ENCODE measurements around the gene FADS3. TPM values are rescaled to one million over a fixed set of nuclear protein-coding genes. Genes with fewer than 3 reads are reported as not detected.
A peak's percentile ranks its signal among the peaks of the same experiment; 100 is the strongest.

Gene FADS3
- total and polyA plus RNA-seq, 2 of the 13 experiments (the other 11 are each of a cell fraction or from before 2014, with no cell fraction given) = 13.4 to 23.2 TPM

DNA sequence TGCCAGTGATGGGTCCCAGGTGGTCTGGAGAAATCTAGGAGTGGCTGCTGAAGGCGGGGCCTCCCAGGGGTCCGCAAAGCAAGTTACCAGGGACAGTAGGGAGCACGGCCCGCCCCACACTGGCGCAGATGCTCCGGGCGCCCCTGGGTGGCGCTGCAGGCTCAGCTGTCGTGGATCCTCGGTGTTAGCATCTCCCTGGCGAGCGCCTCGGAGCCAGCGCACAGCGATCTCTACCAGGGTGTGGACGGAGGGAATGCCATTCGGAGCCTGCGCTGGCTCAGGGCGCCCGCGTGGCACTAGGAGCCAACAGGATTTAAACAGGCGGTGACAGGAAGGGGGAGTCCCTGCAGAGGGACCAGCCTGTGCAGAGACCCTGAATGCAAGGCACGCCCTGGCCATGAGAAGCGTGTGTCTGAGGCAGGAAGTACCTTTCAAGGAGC, 20.2 kb downstream of the FADS3 start (continued):
- TF ChIP-seq, protein P1, sequence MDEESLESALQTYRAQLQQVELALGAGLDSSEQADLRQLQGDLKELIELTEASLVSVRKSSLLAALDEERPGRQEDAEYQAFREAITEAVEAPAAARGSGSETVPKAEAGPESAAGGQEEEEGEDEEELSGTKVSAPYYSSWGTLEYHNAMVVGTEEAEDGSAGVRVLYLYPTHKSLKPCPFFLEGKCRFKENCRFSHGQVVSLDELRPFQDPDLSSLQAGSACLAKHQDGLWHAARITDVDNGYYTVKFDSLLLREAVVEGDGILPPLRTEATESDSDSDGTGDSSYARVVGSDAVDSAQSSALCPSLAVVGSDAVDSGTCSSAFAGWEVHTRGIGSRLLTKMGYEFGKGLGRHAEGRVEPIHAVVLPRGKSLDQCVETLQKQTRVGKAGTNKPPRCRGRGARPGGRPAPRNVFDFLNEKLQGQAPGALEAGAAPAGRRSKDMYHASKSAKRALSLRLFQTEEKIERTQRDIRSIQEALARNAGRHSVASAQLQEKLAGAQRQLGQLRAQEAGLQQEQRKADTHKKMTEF (CRISPR knock-in tag; IDR thresholded peaks at IDR 0.05) = peak; percentile 36; the same call in 1 of the 2 replicates

- peaks cover 0 to under 1% of the 10 kb centered on the region in 2 experiments; a peak in 2 of 5 replicates for H3K36me3 ChIP-seq (replicated peaks in 1 of 2; ENCODE audit: control insufficient read depth in 1 of 2, insufficient read depth in 2 of 2, low read length in 2 of 2)
- H3K9me3 ChIP-seq (ENCODE audit: low read length) = no peaks in the 10 kb centered on the region
- no peaks in the 10 kb centered on the region for H3K79me2 ChIP-seq (ENCODE audit: insufficient read depth, low read length)
- H4K20me1 ChIP-seq (ENCODE audit: insufficient read depth, low read length) = no peaks in the 10 kb centered on the region
- BruUV-seq (replicated peaks) = no TSS peak
- in situ Hi-C loops (cut with HindIII; ENCODE audit: extremely low pct_ligation_motif_present, low pct_unique_long_range_greater_than_20kb) (loop anchor here (5.0 kb wide), 1 partner anchor 192 kb away; no protein-coding TSS in a partner anchor), intact Hi-C loops (cut with micrococcal nuclease; ENCODE audit: unreplicated experiment) (loop anchor here (2.0 kb wide), 1 partner anchor 212 kb away; no protein-coding TSS in a partner anchor)
- CTCF ChIA-PET (ENCODE audit: low intra/inter-chr PET ratio, low total read pairs) = interaction anchor here (0.6 to 1.6 kb wide), 6 partner anchors 27 to 211 kb away, joined by 3 to 10 read pairs (median 5); no protein-coding TSS in a partner anchor
- H3K9ac ChIP-seq (ENCODE audit: insufficient read depth, low read depth, low read length) = peak overlapping the region; percentile 13; the same call in 1 of the 2 replicates
- H3K4me1 ChIP-seq (ENCODE audit: insufficient read depth, low read length) = peaks cover 26% of the 10 kb centered on the region
- POLR2A ChIA-PET = interaction anchor here (1.0 to 1.5 kb wide), 3 partner anchors 20 to 92 kb away, joined by 3 to 4 read pairs (median 4); partner anchors contain the start of gene FADS3
- DNase-seq (ENCODE audit: low spot score) (no peak), ATAC-seq (peak; percentile 6), FAIRE-seq (no peak)
- 3% methylated on average over 7 of the region's 10 CpGs for WGBS (ENCODE audit: low lambda C conversion rate)
- H3K27me3 ChIP-seq (ENCODE audit: control insufficient read depth in 1 of 2, insufficient read depth in 2 of 2, low read length in 2 of 2) = peaks cover 0 to 6% of the 10 kb centered on the region in 2 experiments; a peak in 1 of 5 replicates
- no peak overlapping the region for H3K27ac ChIP-seq (ENCODE audit: extremely low read length, insufficient read depth, low read length)
- peak overlapping the region; percentile 81 for H3K4me2 ChIP-seq (ENCODE audit: low read depth, low read length)
- H2AFZ ChIP-seq (ENCODE audit: low read length) = no peak overlapping the region
- TF ChIP-seq ZNF792 (CRISPR knock-in tag; IDR thresholded peaks at IDR 0.05) (no peak), JARID2 (CRISPR knock-in tag; IDR thresholded peaks at IDR 0.05; ENCODE audit: insufficient replicate concordance) (no peak), MEIS1 (CRISPR knock-in tag; IDR thresholded peaks at IDR 0.05; ENCODE audit: borderline replicate concordance) (no peak), KLF9 (CRISPR knock-in tag; IDR thresholded peaks at IDR 0.05; ENCODE audit: low read depth) (no peak), ZNF274 (CRISPR knock-in tag; IDR thresholded peaks at IDR 0.05) (no peak), ZNF567 (CRISPR knock-in tag; IDR thresholded peaks at IDR 0.05; ENCODE audit: borderline replicate concordance) (no peak), HNRNPUL1 (IDR thresholded peaks at IDR 0.05; ENCODE audit: low read depth, low read length) (no peak), TOE1 (CRISPR knock-in tag; IDR thresholded peaks at IDR 0.05) (no peak), PAX8 (CRISPR knock-in tag; IDR thresholded peaks at IDR 0.05; ENCODE audit: borderline replicate concordance) (no peak), ZBTB25 (CRISPR knock-in tag; IDR thresholded peaks at IDR 0.05) (no peak)
- TF ChIP-seq, protein P2, sequence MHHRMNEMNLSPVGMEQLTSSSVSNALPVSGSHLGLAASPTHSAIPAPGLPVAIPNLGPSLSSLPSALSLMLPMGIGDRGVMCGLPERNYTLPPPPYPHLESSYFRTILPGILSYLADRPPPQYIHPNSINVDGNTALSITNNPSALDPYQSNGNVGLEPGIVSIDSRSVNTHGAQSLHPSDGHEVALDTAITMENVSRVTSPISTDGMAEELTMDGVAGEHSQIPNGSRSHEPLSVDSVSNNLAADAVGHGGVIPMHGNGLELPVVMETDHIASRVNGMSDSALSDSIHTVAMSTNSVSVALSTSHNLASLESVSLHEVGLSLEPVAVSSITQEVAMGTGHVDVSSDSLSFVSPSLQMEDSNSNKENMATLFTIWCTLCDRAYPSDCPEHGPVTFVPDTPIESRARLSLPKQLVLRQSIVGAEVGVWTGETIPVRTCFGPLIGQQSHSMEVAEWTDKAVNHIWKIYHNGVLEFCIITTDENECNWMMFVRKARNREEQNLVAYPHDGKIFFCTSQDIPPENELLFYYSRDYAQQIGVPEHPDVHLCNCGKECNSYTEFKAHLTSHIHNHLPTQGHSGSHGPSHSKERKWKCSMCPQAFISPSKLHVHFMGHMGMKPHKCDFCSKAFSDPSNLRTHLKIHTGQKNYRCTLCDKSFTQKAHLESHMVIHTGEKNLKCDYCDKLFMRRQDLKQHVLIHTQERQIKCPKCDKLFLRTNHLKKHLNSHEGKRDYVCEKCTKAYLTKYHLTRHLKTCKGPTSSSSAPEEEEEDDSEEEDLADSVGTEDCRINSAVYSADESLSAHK (CRISPR knock-in tag; IDR thresholded peaks at IDR 0.05; ENCODE audit: borderline replicate concordance) = no peak
- H3K4me3 ChIP-seq (replicated peaks in 1 of 3; ENCODE audit: insufficient read depth in 1 of 3, low read depth in 2 of 3, low read length in 3 of 3) = peak overlapping the region in 1 of 3 experiments; percentile 44; a peak in 1 of 6 replicates
Observed at GRCh38 chr11:61870541-61871031, 20.8 kb downstream of the FADS3 start.
